HEK293 (cell line): ENCODE data around the gene CDH23.

Experiments
- CTCF ChIP-seq: fragments of 450-650 bp; formaldehyde crosslinking; IDR thresholded peaks from 2 replicates; pipeline ENCODE4 v1.5.1; 2016; ENCODE audit warnings: missing biosample characterization, missing genetic modification characterization
- HOXD13 ChIP-seq: sonication (generic); formaldehyde crosslinking; IDR thresholded peaks from 2 replicates; pipeline ENCODE4 v1.8.0; 2022; ENCODE audit warnings: missing genetic modification reagents, borderline replicate concordance
- KLF1 ChIP-seq: fragments of 450-650 bp; formaldehyde crosslinking; IDR thresholded peaks from 2 replicates; pipeline ENCODE4 v1.5.1; 2016; ENCODE audit warnings: missing biosample characterization, missing genetic modification characterization
- PRDM6 ChIP-seq: fragments of 450-650 bp; formaldehyde crosslinking; IDR thresholded peaks from 2 replicates; pipeline ENCODE4 v1.5.1; 2017; ENCODE audit warnings: missing biosample characterization, missing genetic modification characterization
- REST ChIP-seq: fragments of 450-650 bp; formaldehyde crosslinking; IDR thresholded peaks from 2 replicates; pipeline ENCODE4 v1.5.1; 2016; ENCODE audit warnings: missing biosample characterization, missing genetic modification characterization
- TCF7L2 ChIP-seq: IDR thresholded peaks from 2 replicates; pipeline ENCODE4 v1.6.1; 2011; ENCODE audit warnings: low read depth, mild to moderate bottlenecking, inconsistent platforms, low read length, moderate library complexity, borderline replicate concordance
- YY1 ChIP-seq: fragments of 450-650 bp; formaldehyde crosslinking; IDR thresholded peaks from 2 replicates; pipeline ENCODE4 v1.5.1; 2018; ENCODE audit warnings: missing biosample characterization, missing genetic modification characterization
- ZBTB10 ChIP-seq: fragments of 450-650 bp; formaldehyde crosslinking; IDR thresholded peaks from 2 replicates; pipeline ENCODE4 v1.5.1; 2016; ENCODE audit warnings: missing biosample characterization, missing genetic modification characterization
- ZBTB17 ChIP-seq: fragments of 450-650 bp; formaldehyde crosslinking; IDR thresholded peaks from 2 replicates; pipeline ENCODE4 v1.5.1; 2016; ENCODE audit warnings: missing biosample characterization, missing genetic modification characterization
- ZFP41 ChIP-seq: fragments of 450-650 bp; formaldehyde crosslinking; IDR thresholded peaks from 2 replicates; pipeline ENCODE4 v1.5.1; 2016; ENCODE audit warnings: missing biosample characterization, missing genetic modification characterization, borderline replicate concordance
- ZNF639 ChIP-seq: fragments of 450-650 bp; formaldehyde crosslinking; IDR thresholded peaks from 2 replicates; pipeline ENCODE4 v1.5.1; 2016; ENCODE audit warnings: missing biosample characterization, missing genetic modification characterization
- ZNF670 ChIP-seq: fragments of 450-650 bp; formaldehyde crosslinking; IDR thresholded peaks from 2 replicates; pipeline ENCODE4 v1.5.1; 2016; ENCODE audit warnings: missing biosample characterization, missing genetic modification characterization, low read depth

- TF ChIP-seq ZBTB17 (tag by site-specific recombination), result no peak
- no peak for TF ChIP-seq ZNF639 (tag by site-specific recombination)
- no peak for TF ChIP-seq PRDM6 (tag by site-specific recombination)
- no peak for TF ChIP-seq CTCF
- TF ChIP-seq ZNF670 (tag by site-specific recombination), result no peak
- no peak for TF ChIP-seq REST (tag by site-specific recombination)
- TF ChIP-seq YY1, result no peak
- no peak for TF ChIP-seq HOXD13 (CRISPR knock-in tag)
- TF ChIP-seq TCF7L2, result no peak
- no peak for TF ChIP-seq ZBTB10 (tag by site-specific recombination)
- no peak for TF ChIP-seq KLF1 (tag by site-specific recombination)
- TF ChIP-seq ZFP41 (tag by site-specific recombination), result no peak
These were observed 34.6 kb upstream of the CDH23 start for GRCh38 chr10:71362141-71362540.
